ENCODE measurements around the gene ABCG4.

The ABCG4 gene

GRCh38 chr11:119205574-119206510 is 57.0 kb downstream of the ABCG4 start, which contains the start of gene CBL:
Gene CBL (plus strand): TSS chr11:119206339. CDS start chr11:119206418, 79 bp downstream.
- H3K27ac ChIP-seq (ENCODE audit: low read length, poor library complexity, severe bottlenecking), result peak within 1 kb of the TSS; percentile 23
- H3K4ac ChIP-seq (ENCODE audit: low read depth in 1 of 2, low read length in 2 of 2), result peak within 1 kb of the TSS; percentile 46 to 67
- H3K4me3 ChIP-seq (ENCODE audit: insufficient read depth in 1 of 2, low read depth in 1 of 2, low read length in 2 of 2), result peak within 1 kb of the TSS; percentile 88 to 98
- no peak within 1 kb of the TSS for H2AK5ac ChIP-seq (ENCODE audit: low read length, severe bottlenecking)
- peak within 1 kb of the TSS; percentile 94 for H2AFZ ChIP-seq (ENCODE audit: low read depth, low read length)
- peak within 1 kb of the TSS in 1 of 2 experiments; percentile 80 for H2BK12ac ChIP-seq (ENCODE audit: low read length in 2 of 2)
- H3K18ac ChIP-seq (ENCODE audit: low read depth in 1 of 2, low read length in 2 of 2), result peak within 1 kb of the TSS; percentile 90 to 94
- H4K8ac ChIP-seq (ENCODE audit: low read length), result peak within 1 kb of the TSS; percentile 45
- peak within 1 kb of the TSS; percentile 96 for H2BK15ac ChIP-seq (ENCODE audit: low read depth, poor library complexity, severe bottlenecking)
- 2% methylated on average over 34 of the region's 88 CpGs for WGBS
- peak within 1 kb of the TSS; percentile 37 to 98 for H3K23ac ChIP-seq (ENCODE audit: low read length in 2 of 2)
- peak within 1 kb of the TSS in 1 of 2 experiments; percentile 97 for H3K14ac ChIP-seq (ENCODE audit: low read length in 2 of 2)
- H3K79me1 ChIP-seq (replicated peaks; ENCODE audit: low read length, poor library complexity, severe bottlenecking), result no peaks in the 10 kb centered on the region
- no peaks in the 10 kb centered on the region for H3K36me3 ChIP-seq (ENCODE audit: control insufficient read depth in 1 of 2, insufficient read depth in 2 of 2, low read depth in 1 of 2, low read length in 2 of 2)
- H2BK120ac ChIP-seq (ENCODE audit: low read depth, low read length), result peak within 1 kb of the TSS; percentile 71
- H3K27me3 ChIP-seq (ENCODE audit: control insufficient read depth in 1 of 2, insufficient read depth in 1 of 2, low read length in 2 of 2), result no peaks in the 10 kb centered on the region
- H3K4me1 ChIP-seq (ENCODE audit: control insufficient read depth, insufficient read depth, low read depth, low read length), result peaks cover 4% of the 10 kb centered on the region
- H3K9me3 ChIP-seq (ENCODE audit: control insufficient read depth, low read length), result no peaks in the 10 kb centered on the region
- peak within 1 kb of the TSS; percentile 95 for H2BK5ac ChIP-seq (ENCODE audit: low read depth, low read length, poor library complexity, severe bottlenecking)
- DNase-seq, result peak; percentile 88
- peak within 1 kb of the TSS; percentile 70 for H3K4me2 ChIP-seq (ENCODE audit: low read length, poor library complexity, severe bottlenecking)
- peak within 1 kb of the TSS; percentile 87 for H3K9ac ChIP-seq (ENCODE audit: low read length)
- peak within 1 kb of the TSS; percentile 44 for H4K91ac ChIP-seq (ENCODE audit: low read length)

GRCh38 chr11:119206511-119207414 is 57.9 kb downstream of the ABCG4 start:
- Histone ChIP-seq H2BK120ac (ENCODE audit: low read depth, low read length) (peak overlapping the region; percentile 71), H3K4me2 (ENCODE audit: low read length, poor library complexity, severe bottlenecking) (peak overlapping the region; percentile 67), H2BK5ac (ENCODE audit: low read depth, low read length, poor library complexity, severe bottlenecking) (peak overlapping the region; percentile 10), H3K9me3 (ENCODE audit: control insufficient read depth, low read length) (no peaks in the 10 kb centered on the region), H2BK12ac (ENCODE audit: low read length in 2 of 2) (peak overlapping the region in 1 of 2 experiments; percentile 80), H3K27me3 (ENCODE audit: control insufficient read depth in 1 of 2, insufficient read depth in 1 of 2, low read length in 2 of 2) (no peaks in the 10 kb centered on the region), H3K4me3 (ENCODE audit: insufficient read depth in 1 of 2, low read depth in 1 of 2, low read length in 2 of 2) (peak overlapping the region; percentile 88 to 98), H2AK5ac (ENCODE audit: low read length, severe bottlenecking) (no peak overlapping the region), H4K8ac (ENCODE audit: low read length) (peak overlapping the region; percentile 45), H2AFZ (ENCODE audit: low read depth, low read length) (peak overlapping the region; percentile 94), H3K9ac (ENCODE audit: low read length) (peak overlapping the region; percentile 87), H3K79me1 (replicated peaks; ENCODE audit: low read length, poor library complexity, severe bottlenecking) (no peaks in the 10 kb centered on the region), H3K23ac (ENCODE audit: low read length in 2 of 2) (peak overlapping the region; percentile 37 to 98), H3K14ac (ENCODE audit: low read length in 2 of 2) (peak overlapping the region in 1 of 2 experiments; percentile 97), H3K4me1 (ENCODE audit: control insufficient read depth, insufficient read depth, low read depth, low read length) (peaks cover 4% of the 10 kb centered on the region), H3K36me3 (ENCODE audit: control insufficient read depth in 1 of 2, insufficient read depth in 2 of 2, low read depth in 1 of 2, low read length in 2 of 2) (no peaks in the 10 kb centered on the region), H4K91ac (ENCODE audit: low read length) (no peak overlapping the region), H2BK15ac (ENCODE audit: low read depth, poor library complexity, severe bottlenecking) (peak overlapping the region; percentile 92), H3K18ac (ENCODE audit: low read depth in 1 of 2, low read length in 2 of 2) (peak overlapping the region; percentile 90 to 94), H3K27ac (ENCODE audit: low read length, poor library complexity, severe bottlenecking) (peak overlapping the region; percentile 23), H3K4ac (ENCODE audit: low read depth in 1 of 2, low read length in 2 of 2) (peak overlapping the region; percentile 46 to 67)
- WGBS, result under 1% methylated on average over 20 of the region's 41 CpGs
- peak; percentile 33 for DNase-seq

GRCh38 chr11:119207415-119207960 is 58.6 kb downstream of the ABCG4 start:
- Histone ChIP-seq H3K4me1 (ENCODE audit: control insufficient read depth, insufficient read depth, low read depth, low read length) (peaks cover 4% of the 10 kb centered on the region), H3K36me3 (ENCODE audit: control insufficient read depth in 1 of 2, insufficient read depth in 2 of 2, low read depth in 1 of 2, low read length in 2 of 2) (no peaks in the 10 kb centered on the region), H2AK5ac (ENCODE audit: low read length, severe bottlenecking) (no peak overlapping the region), H3K9me3 (ENCODE audit: control insufficient read depth, low read length) (no peaks in the 10 kb centered on the region), H3K27me3 (ENCODE audit: control insufficient read depth in 1 of 2, insufficient read depth in 1 of 2, low read length in 2 of 2) (no peaks in the 10 kb centered on the region), H2BK15ac (ENCODE audit: low read depth, poor library complexity, severe bottlenecking) (no peak overlapping the region), H3K79me1 (replicated peaks; ENCODE audit: low read length, poor library complexity, severe bottlenecking) (no peaks in the 10 kb centered on the region), H2BK12ac (ENCODE audit: low read length in 2 of 2) (no peak overlapping the region), H4K91ac (ENCODE audit: low read length) (no peak overlapping the region), H3K23ac (ENCODE audit: low read length in 2 of 2) (no peak overlapping the region), H4K8ac (ENCODE audit: low read length) (no peak overlapping the region), H2BK120ac (ENCODE audit: low read depth, low read length) (no peak overlapping the region), H3K27ac (ENCODE audit: low read length, poor library complexity, severe bottlenecking) (peak overlapping the region; percentile 23), H3K4ac (ENCODE audit: low read depth in 1 of 2, low read length in 2 of 2) (no peak overlapping the region), H3K4me3 (ENCODE audit: insufficient read depth in 1 of 2, low read depth in 1 of 2, low read length in 2 of 2) (peak overlapping the region in 1 of 2 experiments; percentile 98), H2BK5ac (ENCODE audit: low read depth, low read length, poor library complexity, severe bottlenecking) (no peak overlapping the region), H2AFZ (ENCODE audit: low read depth, low read length) (no peak overlapping the region), H3K4me2 (ENCODE audit: low read length, poor library complexity, severe bottlenecking) (peak overlapping the region; percentile 67), H3K18ac (ENCODE audit: low read depth in 1 of 2, low read length in 2 of 2) (no peak overlapping the region), H3K9ac (ENCODE audit: low read length) (peak overlapping the region; percentile 87), H3K14ac (ENCODE audit: low read length in 2 of 2) (no peak overlapping the region)
- no peak for DNase-seq
- WGBS, result 51% methylated on average over 5 of the region's 11 CpGs
